ENCODE data around the gene HELT.

The HELT gene

GRCh38 chr4:185003596-185004351 lies 14.5 kb upstream of the HELT start:
- DNase-seq (ENCODE audit: low read depth, low spot score), result no peak

GRCh38 chr4:185004562-185005218 lies 13.6 kb upstream of the HELT start:
- no peak for DNase-seq (ENCODE audit: low read depth, low spot score)

GRCh38 chr4:185005219-185005819 lies 13.0 kb upstream of the HELT start:
- DNase-seq (ENCODE audit: low read depth, low spot score), result no peak

- DNase-seq (ENCODE audit: low read depth, low spot score), result no peak
These were observed 6.9 kb upstream of the HELT start for GRCh38 chr4:185011408-185011807.

- no peak for DNase-seq (ENCODE audit: low read depth, low spot score)
These were observed 4.7 kb upstream of the HELT start for GRCh38 chr4:185013417-185014125.

GRCh38 chr4:185015108-185015507 lies 3.2 kb upstream of the HELT start:
- DNase-seq (ENCODE audit: low read depth, low spot score), result no peak

- no peak for DNase-seq (ENCODE audit: low read depth, low spot score)
These were observed 2.0 kb upstream of the HELT start for GRCh38 chr4:185016101-185016940.

GRCh38 chr4:185016946-185017758 lies 1.1 kb upstream of the HELT start:
- no peak for DNase-seq (ENCODE audit: low read depth, low spot score)

GRCh38 chr4:185018834-185019455 lies 655 bp downstream of the HELT start:
- no peak for DNase-seq (ENCODE audit: low read depth, low spot score)

GRCh38 chr4:185019456-185020292 lies 1.4 kb downstream of the HELT start:
- no peak for DNase-seq (ENCODE audit: low read depth, low spot score)

- no peak for DNase-seq (ENCODE audit: low read depth, low spot score)
These were observed 2.1 kb downstream of the HELT start for GRCh38 chr4:185020293-185020808.

- no peak for DNase-seq (ENCODE audit: low read depth, low spot score)
These were observed 2.8 kb downstream of the HELT start for GRCh38 chr4:185020863-185021761.

- no peak for DNase-seq (ENCODE audit: low read depth, low spot score)
These were observed 5.2 kb downstream of the HELT start for GRCh38 chr4:185023471-185023870.

- no peak for DNase-seq (ENCODE audit: low read depth, low spot score)
These were observed 10.3 kb downstream of the HELT start for GRCh38 chr4:185028625-185029024.

- DNase-seq (ENCODE audit: low read depth, low spot score), result no peak
These were observed 13.3 kb downstream of the HELT start for GRCh38 chr4:185031611-185032010.

GRCh38 chr4:185033072-185033471 lies 14.8 kb downstream of the HELT start:
- DNase-seq (ENCODE audit: low read depth, low spot score), result no peak

GRCh38 chr4:185033950-185034349 lies 15.7 kb downstream of the HELT start:
- no peak for DNase-seq (ENCODE audit: low read depth, low spot score)

GRCh38 chr4:185035284-185035683 lies 17.0 kb downstream of the HELT start:
- no peak for DNase-seq (ENCODE audit: low read depth, low spot score)
